Upper lobe of left lung (tissue), 4 donors: ENCODE results near the gene KLK13.

Experiments used
- CTCF ChIP-seq, 6 experiments: fragments of 450-650 bp in 4 of 6; fragments of 200-600 bp in 2 of 6; sonication (generic) in 2 of 6; IDR thresholded peaks; one replicate each; pipeline ENCODE4 v1.5.1; 2016 to 2019; ENCODE audit warnings: antibody characterized with exemption in 6 of 6
- POLR2AphosphoS5 ChIP-seq, 2 donors: sonication (generic); formaldehyde crosslinking; IDR thresholded peaks; one replicate each; pipeline ENCODE4 v1.5.1; 2017; ENCODE audit warnings: antibody characterized with exemption in 2 of 2

DNA sequence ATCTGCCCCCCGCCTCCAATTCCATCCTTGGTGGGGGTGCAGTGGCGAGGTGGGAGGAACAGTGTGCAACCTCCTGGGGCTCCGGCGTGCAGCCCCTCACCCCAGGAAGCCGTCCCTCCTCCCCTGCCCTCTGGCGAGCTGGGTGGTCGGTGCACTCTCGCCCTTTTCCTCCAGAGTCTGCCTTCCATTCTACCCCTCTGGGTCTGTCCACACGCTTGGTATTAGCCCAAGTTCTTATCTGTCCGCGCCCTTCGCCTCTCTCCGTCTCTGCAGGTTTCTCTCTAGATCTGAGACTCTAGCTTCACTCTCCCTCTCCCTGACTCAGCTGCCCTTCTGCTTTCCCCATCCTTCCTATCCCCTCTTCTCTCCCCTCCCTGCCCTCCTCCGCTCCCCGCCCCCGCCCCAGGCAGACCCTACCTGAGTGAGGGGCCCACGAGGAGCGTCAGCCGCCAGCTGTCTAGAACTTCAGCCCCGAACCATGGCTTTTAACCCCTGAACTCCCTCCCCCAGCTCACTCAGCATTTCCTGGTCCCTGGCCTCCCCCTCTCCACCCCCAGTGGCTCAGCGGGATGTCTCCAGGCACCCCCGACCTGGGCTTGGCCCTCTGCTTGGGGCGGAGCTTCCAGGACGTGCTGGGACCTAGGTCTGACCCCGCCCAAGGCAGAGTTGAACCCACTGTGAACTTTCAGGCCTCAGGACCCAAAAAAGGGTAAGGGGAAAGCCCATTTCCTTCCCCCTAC lies 499 bp upstream of the KLK13 start:
- TF ChIP-seq CTCF (IDR thresholded peaks at IDR 0.05) (no peak), POLR2AphosphoS5 (IDR thresholded peaks at IDR 0.05) (no peak)
